NCI-H446 (cell line): ENCODE measurements around the gene NPB.

Experiments used
- DNase-seq, 2 experiments: peaks; one replicate each; lab custom pipeline; 2025; lab: John Stamatoyannopoulos, UW

Gene NPB

DNA sequence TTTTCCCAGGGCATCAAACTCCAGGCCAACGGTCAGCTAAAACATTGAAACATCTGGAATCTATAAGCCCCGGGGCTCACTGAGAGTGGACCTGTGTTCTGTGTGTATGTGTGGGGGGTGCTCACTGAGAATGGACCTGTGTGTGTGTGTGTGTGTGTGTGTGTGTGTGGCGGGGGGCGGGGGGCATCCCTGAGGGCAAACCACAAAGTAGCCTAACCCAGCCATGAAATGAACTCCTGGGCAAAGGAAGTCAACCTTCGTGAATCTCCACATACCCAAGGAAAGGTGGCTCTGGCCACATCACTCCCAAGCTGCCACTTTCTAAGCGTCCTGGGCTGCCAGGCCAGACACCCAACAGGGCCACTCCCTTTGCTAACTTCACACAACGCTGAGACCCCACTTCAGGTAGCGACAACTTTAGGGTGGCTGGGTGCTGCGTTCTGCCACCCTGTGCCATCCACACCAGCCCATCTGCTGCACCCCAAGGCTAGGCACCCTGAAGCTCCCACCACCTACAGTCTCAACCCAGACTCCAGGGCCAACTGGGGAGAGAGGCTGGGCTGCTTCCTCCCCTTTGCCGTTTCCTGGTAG is 23.9 kb downstream of the NPB start:
- no peak for DNase-seq

DNA sequence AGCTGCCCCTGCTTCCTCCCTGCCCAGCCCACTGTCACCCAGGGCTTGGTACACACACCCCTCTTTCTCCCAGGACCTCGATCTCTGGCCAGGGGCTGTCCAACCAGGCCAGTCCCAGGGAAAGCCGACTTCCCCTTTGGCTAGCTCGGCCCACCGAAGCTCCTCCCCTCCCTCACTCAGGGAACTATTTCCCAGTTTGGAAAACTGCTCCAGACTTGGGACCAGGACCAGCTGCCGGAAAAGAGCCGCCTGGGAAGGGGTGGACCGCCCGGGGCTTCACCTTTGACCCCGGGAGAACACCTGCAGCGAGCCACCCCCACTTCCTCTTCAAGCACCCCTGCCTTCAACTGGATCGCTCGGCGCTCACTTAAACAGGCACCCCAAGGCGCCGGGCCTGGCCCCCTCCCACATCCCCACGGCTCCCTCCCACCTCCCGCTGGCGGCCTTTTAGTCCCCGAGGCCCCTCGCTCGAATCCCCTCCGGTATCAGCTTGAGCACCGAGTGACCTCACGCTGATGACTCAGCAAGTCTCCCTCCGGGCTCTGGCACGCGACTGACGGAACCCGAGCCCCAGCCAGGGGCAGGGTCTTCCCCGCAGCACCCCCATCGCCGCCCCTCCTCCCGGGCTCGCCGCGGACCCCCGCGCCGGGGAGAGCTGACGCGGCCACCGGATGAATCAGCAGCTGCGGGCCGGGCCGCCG is 24.6 kb downstream of the NPB start:
- peak in 1 of 2 experiments; percentile 47 for DNase-seq

DNA sequence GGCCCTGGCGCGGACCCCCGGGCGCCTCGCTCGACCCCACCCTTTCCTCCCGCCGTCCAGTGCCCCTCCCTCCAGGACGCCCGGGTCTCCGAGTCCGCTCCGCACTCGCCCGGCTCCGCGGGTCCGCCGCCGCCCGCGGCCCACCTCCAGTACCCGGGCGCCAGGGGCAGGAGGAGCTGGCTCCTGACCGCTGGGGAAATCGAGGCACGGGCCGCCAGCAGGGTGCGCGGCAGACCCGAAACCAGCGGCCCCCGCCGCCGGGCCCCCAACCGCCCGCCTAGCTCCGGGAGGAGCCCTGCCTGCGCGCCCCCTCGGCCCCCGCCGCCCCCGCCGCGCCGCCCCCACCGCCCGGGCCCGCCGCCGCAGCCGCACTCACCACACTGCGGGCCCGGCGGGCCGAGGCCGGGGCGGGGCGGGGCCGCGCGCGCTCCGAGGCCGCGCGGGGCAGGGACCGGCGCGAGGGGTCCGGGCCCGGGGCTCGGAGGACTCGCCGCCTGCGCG is 25.2 kb downstream of the NPB start:
- DNase-seq, result no peak

DNA sequence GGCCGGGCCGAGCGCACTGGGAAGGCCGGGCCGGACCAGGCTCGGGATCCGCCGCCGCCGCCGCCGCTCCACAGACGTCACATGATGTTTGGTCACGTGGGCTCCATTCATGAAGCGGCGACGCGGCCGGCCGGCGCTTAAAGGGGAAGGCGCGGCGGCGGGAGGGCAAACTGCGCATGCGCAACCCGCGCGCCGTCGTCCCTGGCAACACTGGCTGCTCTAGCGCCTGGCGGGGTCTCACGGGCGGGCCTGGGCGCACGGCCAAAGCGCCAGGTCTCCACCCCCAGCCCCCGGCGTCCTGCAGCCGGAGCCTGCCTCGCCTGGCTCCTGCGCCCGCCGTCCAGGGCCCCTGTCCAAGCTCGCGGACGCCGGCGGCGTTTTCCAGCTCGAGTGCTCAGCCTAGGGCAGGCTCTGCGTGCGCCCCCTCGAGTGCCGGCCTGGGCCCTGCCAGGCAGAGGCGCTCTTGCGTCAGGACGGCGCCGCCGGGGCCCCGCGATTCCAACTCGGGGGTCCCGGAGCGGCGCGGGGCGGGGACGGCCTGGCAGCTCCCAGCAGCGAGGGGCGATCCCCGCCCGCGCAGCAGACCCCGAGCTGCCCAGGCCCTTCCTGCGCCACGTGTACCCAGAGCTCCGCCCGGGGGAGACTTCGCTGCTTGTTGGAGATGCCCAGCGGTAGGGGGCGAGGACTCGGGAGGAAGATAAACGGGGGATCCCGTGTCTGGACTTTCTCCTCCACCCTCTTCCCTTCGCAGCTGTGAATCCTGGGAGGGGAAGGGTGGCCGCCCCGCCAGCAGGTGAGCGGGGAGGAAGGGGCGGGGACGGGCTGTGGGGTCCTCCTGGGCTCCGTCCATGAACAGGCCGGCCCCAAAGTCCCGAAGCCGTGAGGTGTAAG is 25.9 kb downstream of the NPB start, which contains the start of gene MAFG:
Gene MAFG, minus strand, starts transcription at position 83 of the 891 bp plus-strand sequence. CDS start 4,550 bp downstream, outside the sequence.
- DNase-seq, result peak; percentile 97 to 99

DNA sequence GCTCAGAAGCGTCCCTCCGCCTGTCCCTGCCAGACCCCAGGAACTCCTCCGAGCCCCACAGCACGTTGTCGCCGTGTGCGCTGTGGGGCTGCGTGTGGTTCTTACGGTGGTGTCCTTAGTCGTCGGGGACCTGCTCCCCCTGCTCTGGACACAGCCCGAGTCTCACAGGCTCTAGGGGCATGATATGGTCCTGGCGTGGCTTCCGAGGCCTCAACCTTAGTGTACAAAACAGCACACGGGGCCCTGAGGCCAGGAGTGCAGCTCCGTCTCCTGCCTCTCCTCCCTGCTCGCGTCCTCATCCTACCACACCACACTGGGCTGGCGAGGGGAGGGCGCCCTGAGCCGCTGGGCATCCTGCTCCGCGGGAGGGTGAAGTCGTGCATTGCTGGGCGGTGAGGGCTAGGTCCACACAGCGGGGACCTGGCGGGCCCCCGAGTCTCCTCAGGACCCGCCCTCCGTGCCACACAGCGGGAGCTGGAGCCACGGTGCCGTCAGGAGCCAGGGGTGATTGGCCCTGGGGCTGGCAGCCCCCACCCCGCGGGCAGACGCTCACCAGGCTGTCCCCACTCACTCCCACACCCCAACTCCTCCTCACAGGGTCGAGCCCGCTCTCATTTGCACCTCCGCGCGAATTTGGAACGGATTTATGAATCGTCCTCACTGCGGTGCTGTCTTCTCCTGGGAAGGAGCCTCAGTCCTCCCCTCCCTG is 26.7 kb downstream of the NPB start:
- no peak for DNase-seq

DNA sequence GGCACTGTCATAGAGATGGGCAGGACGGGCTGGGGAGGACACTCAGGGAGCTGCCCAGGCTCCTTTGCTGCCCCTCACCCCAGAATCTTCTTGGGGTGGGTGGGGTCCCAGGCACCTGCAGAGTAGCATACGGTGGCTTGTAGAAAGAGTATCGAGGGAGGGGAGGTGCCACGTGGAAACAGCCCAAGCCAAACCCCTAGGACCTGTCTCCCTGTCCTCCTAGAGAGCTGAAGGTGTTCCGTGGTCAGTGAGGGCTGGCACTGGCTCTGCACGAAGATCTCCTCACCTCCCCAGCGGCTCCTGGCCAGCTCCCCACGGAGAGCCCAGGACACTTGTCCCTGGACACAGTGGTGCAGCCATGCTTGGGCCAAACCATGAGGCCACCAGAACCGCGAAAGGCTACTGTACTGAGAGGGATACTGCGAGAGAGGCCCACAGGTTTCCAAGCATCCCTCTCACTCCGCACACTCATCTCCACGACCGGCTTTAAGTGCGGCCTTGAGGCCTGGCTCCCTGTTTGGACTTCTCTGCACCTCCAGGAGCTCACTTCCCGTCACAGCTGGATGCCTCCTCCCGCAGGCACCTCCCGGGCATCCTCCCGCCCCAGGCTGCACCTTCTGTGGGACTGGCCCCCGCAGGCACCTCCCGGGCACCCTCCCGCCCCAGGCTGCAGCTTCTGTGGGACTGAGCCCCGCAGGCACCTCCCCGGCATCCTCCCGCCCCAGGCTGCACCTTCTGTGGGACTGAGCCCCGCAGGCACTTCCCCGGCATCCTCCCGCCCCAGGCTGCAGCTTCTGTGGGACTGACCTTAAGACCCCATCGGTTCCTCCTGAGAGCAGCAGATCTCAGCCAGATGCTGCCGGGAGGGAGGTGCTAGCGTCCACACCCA is 27.5 kb downstream of the NPB start:
- DNase-seq, result no peak

DNA sequence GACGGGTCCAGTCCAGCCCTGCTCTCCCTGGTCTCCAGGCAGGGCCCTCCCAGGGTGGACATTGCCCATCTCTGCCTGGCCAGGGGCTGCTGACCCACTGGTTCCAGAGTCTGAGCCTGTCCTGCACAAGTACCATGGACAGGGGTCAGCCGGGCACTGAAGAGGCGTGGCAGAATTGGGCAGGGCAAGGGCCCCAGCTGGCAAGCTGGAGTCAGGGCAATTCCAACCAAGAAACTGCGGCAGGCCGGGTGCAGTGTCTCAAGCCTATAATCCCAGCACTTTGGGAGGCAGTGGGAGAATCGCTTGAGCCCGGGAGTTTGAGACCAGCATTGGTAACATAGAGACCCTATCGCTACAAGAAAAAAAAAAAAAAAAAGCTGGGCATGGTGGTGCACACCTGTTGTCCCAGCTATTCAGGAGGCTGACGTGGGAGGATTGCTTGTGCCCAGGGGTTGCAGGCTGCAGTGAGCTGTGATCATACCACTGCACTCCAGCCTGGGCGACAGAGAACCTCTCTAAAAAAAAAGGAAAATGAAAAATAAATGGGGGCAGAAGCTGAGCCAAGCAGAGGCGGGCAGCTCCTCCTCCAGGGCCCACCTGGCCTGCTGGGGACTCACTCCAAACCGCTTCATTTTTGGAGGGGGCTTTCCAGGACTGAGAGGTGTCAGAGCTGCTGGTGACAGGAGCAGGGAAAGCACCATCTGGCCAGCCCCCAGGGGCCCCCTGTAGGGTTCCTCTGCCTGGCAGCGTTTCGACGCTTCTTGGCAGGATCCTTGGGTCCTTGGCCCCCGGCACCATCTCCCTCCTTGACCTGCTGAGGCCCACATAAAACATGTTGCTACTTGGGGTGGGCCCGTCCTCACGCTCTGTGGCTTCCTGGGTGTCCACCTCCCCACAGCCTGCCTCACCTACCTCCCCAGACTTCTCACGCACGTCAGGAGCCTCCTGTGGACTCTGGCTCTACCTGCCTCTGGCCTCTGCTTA is 28.4 kb downstream of the NPB start:
- DNase-seq, result peak in 1 of 2 experiments; percentile 80

DNA sequence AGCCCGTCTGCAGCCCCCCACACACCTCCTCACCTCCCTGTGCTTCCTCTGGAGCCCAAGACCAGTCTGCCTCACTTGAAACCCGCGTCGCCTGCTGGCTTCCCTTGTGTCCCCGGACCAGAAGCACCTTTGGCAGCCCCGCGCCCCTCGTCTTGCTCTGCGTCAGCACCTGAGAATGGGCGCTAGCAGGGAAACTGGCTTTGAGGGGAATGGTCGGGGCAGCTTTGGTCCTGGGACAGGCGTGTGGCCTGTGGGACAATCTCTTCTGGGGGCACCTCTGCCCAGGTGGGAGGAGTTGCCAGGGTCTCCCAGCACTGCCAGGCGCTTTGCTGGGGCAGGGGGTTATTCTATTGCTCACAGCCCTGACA is 29.1 kb downstream of the NPB start:
- DNase-seq, result no peak

DNA sequence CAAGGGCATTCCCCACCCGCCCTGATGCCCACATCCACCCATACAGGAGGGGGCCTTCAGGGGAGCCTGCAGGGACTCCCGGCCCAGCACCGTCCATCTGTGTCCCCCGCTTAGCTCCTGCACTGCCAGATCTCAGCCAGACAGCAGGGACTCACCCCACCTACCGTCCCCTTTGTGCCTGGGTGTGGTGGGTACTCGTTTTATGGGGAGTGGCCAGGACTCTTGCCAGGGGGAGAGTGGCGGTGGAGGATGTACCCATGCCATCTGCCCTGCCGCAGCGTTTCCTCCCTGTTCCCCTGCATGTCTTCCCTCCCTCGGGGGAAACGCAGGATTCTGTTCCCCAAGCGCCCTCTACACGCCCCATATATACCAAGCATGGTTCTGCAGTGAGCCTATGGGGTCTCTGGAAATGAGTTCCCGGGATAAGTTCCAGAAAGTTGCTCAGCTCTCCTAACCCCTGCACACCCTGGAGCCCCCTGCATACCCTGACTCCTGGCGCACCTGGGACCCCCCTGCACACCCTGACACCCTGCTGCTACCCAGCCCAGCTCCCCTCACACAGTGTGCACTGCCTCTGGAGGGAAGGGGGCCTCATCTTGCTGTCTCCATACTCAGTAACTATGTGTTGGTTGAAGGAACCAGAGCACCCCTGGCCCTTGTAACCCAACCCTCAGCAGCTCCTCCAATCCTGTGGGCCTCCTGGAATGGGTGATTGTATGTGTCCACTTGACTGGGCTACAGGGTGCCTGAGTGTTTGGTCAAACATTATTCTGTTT is 29.7 kb downstream of the NPB start:
- peak in 1 of 2 experiments; percentile 63 for DNase-seq

DNA sequence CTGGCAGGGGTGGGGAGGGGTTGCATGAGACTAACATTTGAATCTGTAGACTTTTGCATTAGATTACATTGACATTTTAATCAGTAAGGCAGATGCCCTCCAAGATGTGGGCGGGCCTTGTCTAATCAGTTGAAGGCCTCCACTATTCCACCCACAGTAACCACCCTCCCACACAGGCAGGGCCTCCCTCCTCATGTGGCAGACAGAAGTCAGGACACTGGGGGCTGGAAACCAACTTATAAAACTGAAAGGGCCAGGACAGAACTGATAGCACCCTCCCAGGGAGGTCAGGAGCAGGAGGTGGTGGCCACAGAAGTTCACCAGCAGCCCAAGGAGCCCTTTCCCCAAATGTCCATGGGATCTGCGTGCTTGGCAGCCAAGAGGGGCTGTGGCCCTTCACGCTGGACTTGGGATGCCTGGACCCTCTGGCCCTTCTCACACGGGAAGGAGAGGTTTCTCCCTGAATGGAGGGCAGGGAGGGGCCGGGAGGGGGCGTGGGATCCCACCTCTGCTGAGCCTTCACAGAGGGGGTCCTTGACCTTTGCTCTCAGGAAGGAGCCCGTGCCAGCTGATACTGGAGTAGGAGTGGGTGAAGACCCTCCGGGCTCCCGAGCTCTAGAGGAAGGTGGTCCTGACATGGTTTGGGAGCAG is 30.4 kb downstream of the NPB start:
- DNase-seq, result no peak

DNA sequence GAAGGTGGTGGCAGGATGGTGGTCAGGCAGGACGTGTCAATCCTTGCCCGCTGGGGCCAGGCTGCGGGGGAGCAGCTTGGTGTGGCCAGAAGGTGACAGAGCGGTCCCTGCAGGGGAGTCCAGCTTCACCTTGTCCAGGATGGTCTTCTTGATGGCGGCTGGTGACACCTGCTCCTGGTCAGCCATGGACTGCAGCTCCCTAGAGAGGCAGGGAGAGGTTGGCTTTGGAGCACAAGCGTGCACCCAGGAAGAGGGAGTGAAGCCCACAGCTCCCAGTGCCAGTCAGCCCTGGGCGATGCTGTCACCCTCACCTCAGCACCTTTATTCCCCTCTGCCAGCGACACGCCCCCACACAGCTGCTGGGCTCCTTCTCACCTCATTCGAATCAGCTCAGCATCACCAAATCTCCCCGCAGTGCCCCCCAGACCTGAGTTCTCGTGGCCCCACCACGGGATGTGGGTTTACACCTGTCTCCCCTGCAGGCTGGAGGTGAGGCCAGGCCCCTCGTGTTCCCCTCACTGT is 31.2 kb downstream of the NPB start:
- no peak for DNase-seq

DNA sequence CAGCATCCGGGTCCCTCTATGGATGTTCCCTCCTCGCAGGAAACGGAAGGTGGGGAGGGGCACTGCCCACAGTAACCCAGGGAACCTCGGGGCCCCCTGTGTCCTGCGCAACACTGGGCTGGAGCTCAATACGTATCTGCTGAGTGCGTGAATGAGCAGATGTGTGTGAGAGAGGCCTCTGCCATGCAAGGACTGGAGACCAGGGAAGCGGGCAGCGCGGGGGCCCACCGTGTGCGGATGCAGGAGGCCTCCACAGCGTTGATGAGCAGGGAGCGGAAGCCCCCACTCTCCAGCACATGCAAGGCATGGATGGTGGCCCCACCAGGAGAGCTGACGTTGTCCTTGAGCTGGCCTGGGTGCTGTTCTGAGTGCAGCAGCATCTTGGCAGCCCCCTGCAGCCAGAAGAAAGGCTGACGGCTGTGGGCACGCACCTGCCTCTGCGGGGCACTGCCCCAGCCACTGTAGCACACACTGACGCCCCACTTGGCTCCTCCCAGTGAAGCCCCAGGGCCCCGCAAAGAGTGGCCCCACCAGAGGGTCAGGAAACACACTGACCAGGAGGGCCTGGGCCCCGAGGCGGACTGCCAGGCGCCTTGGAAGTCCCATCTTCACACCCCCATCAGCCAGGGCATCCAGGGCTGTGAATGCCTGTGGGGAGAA is 32.2 kb downstream of the NPB start:
- no peak for DNase-seq

DNA sequence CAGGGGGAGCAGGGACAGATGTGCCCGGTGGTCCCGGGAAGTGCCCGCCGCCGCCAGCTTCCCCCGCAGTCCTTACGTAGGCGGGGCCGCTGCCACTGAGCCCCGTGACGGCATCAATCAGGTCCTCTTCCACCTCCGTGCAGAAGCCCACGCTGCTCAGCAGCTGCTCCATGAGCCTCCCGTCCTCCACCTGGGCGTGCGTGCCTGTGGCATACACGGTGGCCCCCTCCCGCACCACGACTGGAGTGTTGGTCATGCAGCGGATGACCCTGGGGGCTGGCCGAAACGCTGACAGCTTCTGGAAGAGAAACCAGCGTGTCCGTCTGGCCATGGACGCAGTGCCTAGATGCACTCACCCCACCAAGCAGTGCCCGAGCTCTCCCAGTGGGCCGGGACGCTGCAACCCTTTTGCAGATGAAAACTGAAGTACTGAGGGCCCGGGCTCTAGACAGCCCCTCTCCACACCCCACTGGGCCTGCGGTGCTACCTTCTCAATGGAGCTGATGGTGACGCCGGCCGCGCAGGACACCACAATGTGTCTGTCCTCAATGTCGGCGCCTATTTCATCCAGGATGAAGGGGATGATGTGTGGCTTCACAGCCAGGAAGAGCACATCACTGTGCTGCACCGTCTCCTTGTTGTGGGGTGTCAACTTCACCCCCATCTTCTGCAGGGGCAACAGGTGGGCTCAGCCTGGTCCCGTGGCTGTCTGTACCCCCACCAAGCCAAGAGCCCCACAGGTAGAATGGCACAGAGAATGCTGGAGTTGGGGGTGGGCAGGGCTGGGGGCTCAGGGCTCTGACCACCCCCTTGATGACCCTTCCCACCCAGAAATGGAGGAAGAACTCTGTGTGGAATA is 33.0 kb downstream of the NPB start:
- no peak for DNase-seq

DNA sequence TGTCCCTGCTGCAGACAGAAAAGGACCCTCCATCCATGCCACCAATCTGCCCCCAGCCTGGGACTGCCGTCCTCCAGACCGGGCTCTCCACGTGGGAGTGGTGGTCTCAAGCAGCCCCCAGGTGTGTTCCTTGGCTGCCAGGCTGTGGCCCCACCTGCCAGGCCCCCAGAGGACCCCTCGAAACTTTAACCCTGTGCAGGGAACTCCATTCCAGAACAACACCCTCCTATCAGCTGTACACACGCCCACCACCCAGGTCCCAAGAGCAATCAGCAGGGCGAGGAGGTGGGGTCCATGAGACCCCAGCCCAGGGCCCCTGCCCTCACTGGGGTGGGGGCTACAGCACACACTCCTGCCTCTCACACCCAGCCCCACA is 33.7 kb downstream of the NPB start:
- DNase-seq, result no peak

DNA sequence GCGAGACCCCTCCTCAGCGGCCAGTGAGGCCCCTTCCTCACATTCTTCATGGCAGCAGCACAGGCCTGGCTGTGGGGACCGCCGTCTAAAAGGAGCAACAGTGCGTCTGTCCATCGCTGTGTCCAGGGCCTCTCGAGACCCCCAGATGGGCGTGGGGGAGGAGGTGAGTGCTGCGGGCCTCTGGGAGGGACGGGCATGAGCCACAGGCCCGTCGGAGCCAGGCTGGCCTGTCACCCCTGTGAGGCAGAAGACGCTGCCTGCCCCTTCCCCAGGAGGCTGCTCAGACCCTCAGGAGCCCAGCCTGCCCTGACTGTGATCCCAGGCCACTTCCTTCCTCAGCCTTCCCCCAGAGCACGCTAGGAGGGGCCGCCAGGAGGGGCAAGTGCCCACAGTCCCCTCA is 37.2 kb downstream of the NPB start:
- DNase-seq, result no peak

DNA sequence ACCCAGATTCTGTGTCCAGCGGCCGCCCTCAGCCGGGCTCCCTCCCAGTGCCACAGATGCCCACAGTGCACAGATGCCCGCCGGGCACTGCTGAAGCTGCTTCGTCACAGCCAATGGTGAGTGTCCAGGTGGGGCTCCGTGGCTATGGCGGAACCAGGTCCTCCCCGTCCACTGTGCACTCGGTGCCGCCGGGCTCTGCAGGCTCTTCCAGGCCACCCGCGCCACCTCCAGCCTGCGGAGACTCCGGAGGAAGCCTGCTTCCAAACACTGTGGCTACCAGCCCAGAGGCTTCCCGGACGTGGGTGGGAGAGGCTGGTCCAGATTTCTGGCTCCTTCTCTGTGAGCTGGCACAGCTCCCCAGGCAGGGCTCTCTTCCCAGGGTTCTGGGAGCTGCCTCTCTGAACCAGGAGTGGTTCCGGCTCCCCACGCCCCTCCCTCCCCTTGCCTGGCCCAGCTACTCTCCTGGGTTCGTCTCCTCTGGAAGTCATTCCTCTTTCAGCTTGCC is 37.9 kb downstream of the NPB start:
- DNase-seq, result no peak
